Measurements from ENCODE around the gene AUTS2. TPM values are rescaled to one million over a fixed set of nuclear protein-coding genes. Genes with fewer than 3 reads are reported as not detected.

The AUTS2 gene
- total RNA-seq, 1 experiment from 2014 or later: 256 TPM

DNA sequence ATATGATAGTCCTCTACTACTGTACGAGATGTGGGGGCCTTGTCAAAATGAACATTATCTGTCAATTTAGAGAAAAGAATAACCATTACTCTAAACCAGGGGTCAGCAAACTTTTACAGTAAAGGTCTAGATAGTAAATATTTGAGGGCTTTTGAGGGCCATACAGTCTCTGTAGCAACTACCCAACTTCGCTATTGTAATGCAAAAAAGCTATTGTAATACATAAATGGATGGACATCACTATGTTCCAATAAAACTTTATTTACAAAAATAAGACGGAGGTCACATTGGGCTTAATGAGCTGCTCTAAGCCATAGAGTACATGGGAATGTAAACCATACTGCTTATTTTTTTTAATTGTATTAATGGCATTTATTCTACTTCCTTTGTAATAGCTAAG lies 1055.9 kb downstream of the AUTS2 start:
- no peaks in the 10 kb centered on the region; the same call in 1 of the 2 replicates for H3K27me3 ChIP-seq (ENCODE audit: insufficient read depth, low read length)
- no CpG with 5 or more reads among the region's 3 CpGs for WGBS (ENCODE audit: extremely low coverage, insufficient read length, low lambda C conversion rate)
- H3K9me3 ChIP-seq (ENCODE audit: control insufficient read depth, low read depth, low read length): no peaks in the 10 kb centered on the region
- H2BK20ac ChIP-seq (ENCODE audit: low read depth, low read length, poor library complexity, severe bottlenecking): no peak overlapping the region
- H3K14ac ChIP-seq (ENCODE audit: insufficient read depth, low read length): no peak overlapping the region
- no peak overlapping the region for H3K4me2 ChIP-seq (ENCODE audit: insufficient read depth, insufficient read length, low read length)
- TF ChIP-seq, protein P1, sequence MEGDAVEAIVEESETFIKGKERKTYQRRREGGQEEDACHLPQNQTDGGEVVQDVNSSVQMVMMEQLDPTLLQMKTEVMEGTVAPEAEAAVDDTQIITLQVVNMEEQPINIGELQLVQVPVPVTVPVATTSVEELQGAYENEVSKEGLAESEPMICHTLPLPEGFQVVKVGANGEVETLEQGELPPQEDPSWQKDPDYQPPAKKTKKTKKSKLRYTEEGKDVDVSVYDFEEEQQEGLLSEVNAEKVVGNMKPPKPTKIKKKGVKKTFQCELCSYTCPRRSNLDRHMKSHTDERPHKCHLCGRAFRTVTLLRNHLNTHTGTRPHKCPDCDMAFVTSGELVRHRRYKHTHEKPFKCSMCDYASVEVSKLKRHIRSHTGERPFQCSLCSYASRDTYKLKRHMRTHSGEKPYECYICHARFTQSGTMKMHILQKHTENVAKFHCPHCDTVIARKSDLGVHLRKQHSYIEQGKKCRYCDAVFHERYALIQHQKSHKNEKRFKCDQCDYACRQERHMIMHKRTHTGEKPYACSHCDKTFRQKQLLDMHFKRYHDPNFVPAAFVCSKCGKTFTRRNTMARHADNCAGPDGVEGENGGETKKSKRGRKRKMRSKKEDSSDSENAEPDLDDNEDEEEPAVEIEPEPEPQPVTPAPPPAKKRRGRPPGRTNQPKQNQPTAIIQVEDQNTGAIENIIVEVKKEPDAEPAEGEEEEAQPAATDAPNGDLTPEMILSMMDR (conservative IDR thresholded peaks at IDR 0.05): no peak
- no peak overlapping the region for H2BK12ac ChIP-seq (ENCODE audit: insufficient read length, low read depth, low read length)
- H2BK5ac ChIP-seq (ENCODE audit: insufficient read length, low read length): no peak overlapping the region
- H2AK5ac ChIP-seq (ENCODE audit: insufficient read length, low read length): no peak overlapping the region
- H3K18ac ChIP-seq (ENCODE audit: insufficient read length, low read depth, low read length): no peak overlapping the region
- no peaks in the 10 kb centered on the region for H4K20me1 ChIP-seq (ENCODE audit: control insufficient read depth, insufficient read depth, insufficient read length)
- no peak overlapping the region for H2BK15ac ChIP-seq (ENCODE audit: low read depth, low read length)
- no peaks in the 10 kb centered on the region for H3K79me2 ChIP-seq (ENCODE audit: insufficient read depth, low read length)
- no peak overlapping the region for H3K23ac ChIP-seq (ENCODE audit: insufficient read length, low read depth, low read length)
- H3T11ph ChIP-seq (ENCODE audit: low read length): no peak overlapping the region
- Mint-ChIP-seq H3K4me1 (peaks cover 11 to 25% of the 10 kb centered on the region in 2 experiments), H3K36me3 (ENCODE audit: insufficient read depth in 1 of 3, low read depth in 3 of 3) (no peaks in the 10 kb centered on the region), H3K27ac (no peak overlapping the region), H3K27me3 (ENCODE audit: low read depth) (no peaks in the 10 kb centered on the region), H3K4me3 (no peak overlapping the region), H3K9me3 (no peaks in the 10 kb centered on the region)
- H2BK120ac ChIP-seq (ENCODE audit: low read depth, low read length, poor library complexity, severe bottlenecking): no peak overlapping the region
- H3K23me2 ChIP-seq (ENCODE audit: insufficient read length, low read depth, low read length, poor library complexity, severe bottlenecking): no peaks in the 10 kb centered on the region
- H4K5ac ChIP-seq (ENCODE audit: insufficient read length, low read depth, low read length): no peak overlapping the region
- H3K56ac ChIP-seq (ENCODE audit: insufficient read length, low read depth, low read length): no peak overlapping the region
- no peak for DNase-seq
- H4K8ac ChIP-seq (replicated peaks; ENCODE audit: insufficient read length, low read depth, low read length): no peak overlapping the region
- H3K79me1 ChIP-seq (ENCODE audit: insufficient read depth, low read depth, low read length, poor library complexity, severe bottlenecking): no peaks in the 10 kb centered on the region
- no peaks in the 10 kb centered on the region for H3K4me1 ChIP-seq (ENCODE audit: insufficient read depth, low read length)
- no peak overlapping the region for H2AFZ ChIP-seq (ENCODE audit: low read length)
- H3K4ac ChIP-seq (ENCODE audit: low read depth, low read length): no peak overlapping the region
- no peak overlapping the region for H4K91ac ChIP-seq (ENCODE audit: insufficient read length, low read depth, low read length)
- H3K27ac ChIP-seq (ENCODE audit: insufficient read length, low read depth, low read length): no peak overlapping the region
- no peak overlapping the region for H3K9ac ChIP-seq (ENCODE audit: extremely low read depth, insufficient read length, low read length)

All from H9 (cell line).